GM13977 (cell line): Measurements from ENCODE around the gene LDB1.

Experiments used
- DNase-seq: peaks from one replicate; pipeline ENCODE4 v3.0.0; 2012; ENCODE audit warnings: low spot score
- CTCF ChIP-seq: IDR thresholded peaks from 2 replicates; pipeline ENCODE4 v1.5.1; 2012; ENCODE audit warnings: mild to moderate bottlenecking, control low read depth; ENCODE audit not compliant: insufficient read depth; ENCODE audit errors: extremely low read depth, missing control alignments
- in situ Hi-C: fragments of 300-500 bp; cut with MboI; formaldehyde crosslinking; loops from one replicate; pipeline ENCODE4 v1.12.0; 2022; ENCODE audit warnings: low sequenced_read_pairs, low pct_unique_long_range_greater_than_20kb, mixed read lengths, inconsistent platforms; ENCODE audit not compliant: unreplicated experiment

LDB1 gene

GRCh38 chr10:102096449-102096848 is 23.7 kb downstream of the LDB1 start:
- in situ Hi-C loops = no loop called here
- no peak for DNase-seq
- TF ChIP-seq CTCF = no peak

GRCh38 chr10:102090772-102091171 is 29.4 kb downstream of the LDB1 start:
- TF ChIP-seq CTCF = no peak
- DNase-seq = no peak
- in situ Hi-C loops = no loop called here

GRCh38 chr10:102086196-102086595 is 34.0 kb downstream of the LDB1 start:
- no peak for TF ChIP-seq CTCF
- no peak for DNase-seq
- in situ Hi-C loops = no loop called here

- in situ Hi-C loops = no loop called here
- no peak for DNase-seq
- no peak for TF ChIP-seq CTCF
Measured at GRCh38 chr10:102085336-102085735, 34.8 kb downstream of the LDB1 start.

- DNase-seq = no peak
- in situ Hi-C loops = no loop called here
- TF ChIP-seq CTCF = no peak
Measured at GRCh38 chr10:102083541-102083940, 36.6 kb downstream of the LDB1 start.

GRCh38 chr10:102072673-102073527 is 47.3 kb downstream of the LDB1 start:
- DNase-seq = peak; percentile 84
- in situ Hi-C loops = loop anchor here (10.0 kb wide), 1 partner anchor 468 kb away; no protein-coding TSS in a partner anchor
- peak; percentile 94 for TF ChIP-seq CTCF
